Neural progenitor cell (in vitro differentiated cells): Measurements from ENCODE around the gene ARIH2. TPM values are rescaled to one million over a fixed set of nuclear protein-coding genes. Genes with fewer than 3 reads are reported as not detected.
A peak's percentile ranks its signal among the peaks of the same experiment; 100 is the strongest.

Experiments
- DNase-seq: peaks from one replicate; pipeline ENCODE4 v3.0.0-alpha.2; 2016; ENCODE audit warnings: low spot score
- H2AFZ ChIP-seq: fragments of 200-600 bp; sonication (generic); replicated peaks from 2 replicates; pipeline ENCODE4 v1.6.1; 2016; ENCODE audit warnings: antibody characterized with exemption
- H3F3A ChIP-seq: fragments of 200-600 bp; sonication (generic); 2 replicates; pipeline ENCODE4 v1.6.1; 2016; ENCODE audit warnings: antibody characterized with exemption, low read depth
- H3K27ac ChIP-seq: fragments of 200-600 bp; sonication (generic); 2 replicates; pipeline ENCODE4 v1.5.1; 2016; ENCODE audit warnings: mild to moderate bottlenecking
- H3K27me3 ChIP-seq: fragments of 200-600 bp; sonication (generic); 2 replicates; pipeline ENCODE4 v1.6.1; 2016; ENCODE audit warnings: mild to moderate bottlenecking, moderate library complexity
- H3K36me3 ChIP-seq: fragments of 200-600 bp; sonication (generic); 2 replicates; pipeline ENCODE4 v1.5.1; 2016
- H3K4me1 ChIP-seq: fragments of 200-600 bp; sonication (generic); 2 replicates; pipeline ENCODE4 v1.6.1; 2016; ENCODE audit warnings: mixed run types
- H3K4me2 ChIP-seq: fragments of 200-600 bp; sonication (generic); 2 replicates; pipeline ENCODE4 v1.6.1; 2016
- H3K4me3 ChIP-seq: fragments of 200-600 bp; sonication (generic); 2 replicates; pipeline ENCODE4 v1.5.1; 2016
- H3K79me2 ChIP-seq: fragments of 200-600 bp; sonication (generic); 2 replicates; pipeline ENCODE4 v1.6.1; 2016; ENCODE audit warnings: low read depth
- H3K9ac ChIP-seq: fragments of 200-600 bp; sonication (generic); 2 replicates; pipeline ENCODE4 v1.6.1; 2016
- H3K9me3 ChIP-seq: fragments of 200-600 bp; sonication (generic); 2 replicates; pipeline ENCODE4 v1.5.1; 2016; ENCODE audit warnings: low read depth
- H4K20me1 ChIP-seq: fragments of 200-600 bp; sonication (generic); 2 replicates; pipeline ENCODE4 v1.6.1; 2016; ENCODE audit warnings: low read depth
- H3K27ac Mint-ChIP-seq: 3 replicates; pipeline ENCODE4 v1.8.0; 2021; ENCODE audit warnings: mixed read lengths
- H3K27me3 Mint-ChIP-seq: 2 replicates; pipeline ENCODE4 v1.8.0; 2022; ENCODE audit warnings: low read depth, mild to moderate bottlenecking, inconsistent platforms, moderate library complexity, mixed read lengths; ENCODE audit not compliant: insufficient read depth
- H3K36me3 Mint-ChIP-seq: 3 replicates; pipeline ENCODE4 v1.8.0; 2021; ENCODE audit warnings: mixed read lengths
- H3K4me1 Mint-ChIP-seq: 3 replicates; pipeline ENCODE4 v1.8.0; 2021; ENCODE audit warnings: mixed read lengths
- H3K4me3 Mint-ChIP-seq: 3 replicates; pipeline ENCODE4 v1.8.0; 2021; ENCODE audit warnings: mild to moderate bottlenecking, moderate library complexity, mixed read lengths
- H3K9me3 Mint-ChIP-seq: 3 replicates; pipeline ENCODE4 v1.8.0; 2020; ENCODE audit warnings: mixed read lengths
- CTCF ChIP-seq: fragments of 200-600 bp; sonication (generic); IDR thresholded peaks from 2 replicates; pipeline ENCODE4 v1.5.1; 2017; ENCODE audit warnings: antibody characterized with exemption, mild to moderate bottlenecking
- EZH2 ChIP-seq: fragments of 200-600 bp; sonication (generic); IDR thresholded peaks from 2 replicates; pipeline ENCODE4 v1.6.1; 2017; ENCODE audit warnings: antibody characterized with exemption, mild to moderate bottlenecking, moderate library complexity
- EZH2phosphoT487 ChIP-seq: fragments of 200-600 bp; sonication (generic); IDR thresholded peaks from 2 replicates; pipeline ENCODE4 v1.6.1; 2017; ENCODE audit warnings: antibody characterized with exemption
- microRNA counts: library from miRNA; unstranded; fragments of <30 nt; microRNA quantifications from one replicate; lab custom pipeline; 2016
- microRNA-seq: library from miRNA; unstranded; fragments of <30 nt; microRNA quantifications from one replicate; pipeline ENCODE4, GENCODE V29; 2016
- small RNA-seq: library from RNA; depleted of rRNA; stranded (forward); fragments of <200 nt; gene quantifications from one replicate; pipeline ENCODE3, GENCODE V24; 2015
- total RNA-seq: library from RNA; depleted of rRNA; stranded (reverse); fragments of >200 nt; gene quantifications from 2 replicates; pipeline ENCODE4 v1.2.3, GENCODE V29; 2015; ENCODE audit warnings: low replicate concordance

ARIH2 gene
- total RNA-seq, 1 donor from 2014 or later, result 101 TPM

DNA sequence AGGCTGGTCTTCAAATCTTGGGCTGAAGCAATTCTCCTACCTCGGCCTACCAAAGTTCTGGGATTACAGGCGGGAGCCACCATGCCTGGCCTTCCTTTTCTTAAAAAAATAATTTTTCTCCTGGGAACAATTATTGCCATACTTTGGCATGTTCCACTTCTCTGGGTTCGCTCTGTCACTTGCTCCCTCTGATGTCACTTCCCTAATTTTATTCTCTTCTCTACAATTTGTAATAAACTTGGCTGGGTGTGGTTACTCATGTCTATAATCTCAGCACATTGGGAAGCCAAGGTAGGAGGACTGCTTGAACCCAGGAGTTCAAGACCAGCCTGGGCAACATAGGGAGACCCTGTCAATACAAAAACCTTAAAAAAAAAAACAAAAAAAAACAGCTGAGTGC lies 116.6 kb downstream of the ARIH2 start:
- Histone ChIP-seq H3K36me3 (peaks cover 3% of the 10 kb centered on the region), H3K27me3 (no peaks in the 10 kb centered on the region)

More for the DNA sequence above, 116.6 kb downstream of the ARIH2 start:
- no peak overlapping the region for H3K9ac ChIP-seq
- Mint-ChIP-seq H3K27ac (no peak overlapping the region), H3K4me3 (no peak overlapping the region), H3K9me3 (no peaks in the 10 kb centered on the region), H3K4me1 (no peaks in the 10 kb centered on the region), H3K36me3 (peaks cover 24% of the 10 kb centered on the region), H3K27me3 (no peaks in the 10 kb centered on the region)
- peaks cover 35% of the 10 kb centered on the region for H3F3A ChIP-seq
- no peak overlapping the region for H3K27ac ChIP-seq
- no peaks in the 10 kb centered on the region for H3K9me3 ChIP-seq
- peaks cover 9% of the 10 kb centered on the region for H4K20me1 ChIP-seq
- no peak overlapping the region for H3K4me3 ChIP-seq
- H3K4me1 ChIP-seq, result no peaks in the 10 kb centered on the region
- H3K79me2 ChIP-seq, result no peaks in the 10 kb centered on the region
- no peak overlapping the region for H3K4me2 ChIP-seq
- no peak for TF ChIP-seq EZH2
- TF ChIP-seq EZH2phosphoT487, result no peak
- TF ChIP-seq CTCF, result no peak
- H2AFZ ChIP-seq, result no peak overlapping the region
- DNase-seq, result no peak

MicroRNA genes within 50 kb of the gene (microRNA counts, 767-probe panel; counts per million panel counts)
- microRNA hsa-miR-191-5p (lab: Ali Mortazavi, UCI) (11,672 counts per million, percentile 98 among the panel's probes with 10 or more counts), microRNA hsa-miR-425-5p (lab: Ali Mortazavi, UCI) (460 counts per million, percentile 90 among the panel's probes with 10 or more counts)

Small RNAs within 50 kb of the gene (microRNA-seq; reads per million reads assigned to microRNA genes)
- gene MIR191, result 3,381 reads per million, percentile 97 among the genes with 10 or more reads in this experiment
- gene MIR425, result 897 reads per million, percentile 93 among the genes with 10 or more reads in this experiment

Small RNAs within 50 kb of the gene (small RNA-seq; reads per million reads assigned to genes)
- 1,389 reads per million, percentile 99 among the genes with 10 or more reads in this experiment for gene MIR191
- 11.5 reads per million, percentile 96 among the genes with 10 or more reads in this experiment for gene MIR425

Other genes starting within 250 kb of the ARIH2 start
- 32.8 and 69.1 TPM in 2 replicates for gene NCKIPSD, start 232.9 kb upstream of the ARIH2 start, total RNA-seq
- 130 and 186 TPM in 2 replicates for gene IP6K2, start 201.6 kb upstream of the ARIH2 start, total RNA-seq
- 21.6 and 25.0 TPM in 2 replicates for gene PRKAR2A, start 71.0 kb upstream of the ARIH2 start, total RNA-seq
- 4.3 and 12.5 TPM in 2 replicates for gene SLC25A20, start 20.0 kb upstream of the ARIH2 start, total RNA-seq
- gene P4HTM, start 71.4 kb downstream of the ARIH2 start, total RNA-seq, result 15.3 and 34.6 TPM in 2 replicates
- 131 and 215 TPM in 2 replicates for gene WDR6, start 88.5 kb downstream of the ARIH2 start, total RNA-seq
- gene DALRD3, start 99.7 kb downstream of the ARIH2 start, total RNA-seq, result 32.9 and 57.4 TPM in 2 replicates
- 26.2 and 36.8 TPM in 2 replicates for gene NDUFAF3, start 103.3 kb downstream of the ARIH2 start, total RNA-seq
- 271 and 313 TPM in 2 replicates for gene IMPDH2, start 110.6 kb downstream of the ARIH2 start, total RNA-seq
- gene QRICH1, start 175.2 kb downstream of the ARIH2 start, total RNA-seq, result 167 and 208 TPM in 2 replicates
- gene QARS1, start 185.9 kb downstream of the ARIH2 start, total RNA-seq, result 240 and 347 TPM in 2 replicates
- gene USP19, start 202.0 kb downstream of the ARIH2 start, total RNA-seq, result 36.0 and 60.6 TPM in 2 replicates
- gene LAMB2, start 214.2 kb downstream of the ARIH2 start, total RNA-seq, result 75.4 and 137 TPM in 2 replicates
- 18.8 and 41.9 TPM in 2 replicates for gene CCDC71, start 247.5 kb downstream of the ARIH2 start, total RNA-seq